ENCODE measurements around the gene UBE2J2. TPM values are rescaled to one million over a fixed set of nuclear protein-coding genes. Genes with fewer than 3 reads are reported as not detected.

Gene UBE2J2
- total and polyA plus RNA-seq, 2 donors (not counting 3 experiments of a cell fraction or from before 2014, with no cell fraction given): 60.7 to 80.7 TPM

DNA sequence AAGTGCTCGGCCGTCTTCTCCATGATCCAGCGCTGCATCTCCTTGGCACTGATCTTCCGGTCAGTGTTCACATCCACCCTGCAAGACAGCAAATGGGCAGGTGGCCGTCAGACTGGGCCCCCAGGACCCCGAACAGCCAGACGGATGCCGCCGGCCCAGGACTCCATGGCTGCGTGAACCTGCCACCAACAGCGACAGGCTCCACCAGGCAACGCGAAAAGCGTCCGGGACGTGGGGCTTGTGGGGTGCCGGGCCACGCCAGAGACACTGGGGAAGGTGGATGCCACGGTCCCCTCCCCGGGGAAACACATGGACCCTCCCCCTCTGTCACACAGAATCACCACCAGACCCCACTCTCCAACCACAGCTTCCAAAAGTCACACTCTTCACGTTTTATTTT lies 49.8 kb downstream of the UBE2J2 start:
- Histone ChIP-seq H3K27me3 (ENCODE audit: control insufficient read depth in 2 of 2, insufficient read depth in 2 of 2, low read length in 2 of 2) (no peaks in the 10 kb centered on the region), H3K4me1 (ENCODE audit: control insufficient read depth, extremely low read depth, insufficient read depth, low read length) (no peaks in the 10 kb centered on the region), H3K79me2 (ENCODE audit: control insufficient read depth, insufficient read depth, low read length) (peaks cover 34% of the 10 kb centered on the region), H3K4me3 (replicated peaks in 1 of 3; ENCODE audit: insufficient read depth in 1 of 3, low read depth in 1 of 3, low read length in 3 of 3) (no peak overlapping the region), H3K9me3 (replicated peaks; ENCODE audit: control insufficient read depth, insufficient read depth, low read length) (no peaks in the 10 kb centered on the region), H3K4me2 (ENCODE audit: insufficient read depth, low read length) (no peak overlapping the region), H2AFZ (ENCODE audit: low read depth, low read length) (no peak overlapping the region), H3K9ac (replicated peaks; ENCODE audit: extremely low read depth, insufficient read depth, low read length) (no peak overlapping the region), H4K20me1 (replicated peaks; ENCODE audit: control insufficient read depth, extremely low read depth, insufficient read depth, low read length) (no peaks in the 10 kb centered on the region), H3K36me3 (ENCODE audit: control insufficient read depth in 2 of 2, extremely low read depth in 1 of 2, insufficient read depth in 2 of 2, low read length in 2 of 2) (peaks cover 6 to 48% of the 10 kb centered on the region in 2 experiments), H3K27ac (ENCODE audit: insufficient read depth, low read depth, low read length) (no peak overlapping the region), H3K9me1 (replicated peaks; ENCODE audit: control insufficient read depth, extremely low read depth, insufficient read depth, low read length) (no peaks in the 10 kb centered on the region)
- CTCF ChIA-PET: no interaction called here
- TF ChIP-seq EZH2 (IDR thresholded peaks at IDR 0.05; ENCODE audit: borderline replicate concordance, low read depth, low read length, severe bottlenecking) (no peak), POLR2AphosphoS5 (IDR thresholded peaks at IDR 0.05; ENCODE audit: insufficient read depth, low read depth, low read length) (no peak), FOS (IDR thresholded peaks at IDR 0.05; ENCODE audit: borderline replicate concordance, insufficient read depth, low read length) (no peak), GATA2 (IDR thresholded peaks at IDR 0.05; ENCODE audit: insufficient read depth, insufficient read length, low read depth, low read length) (no peak), MYC (IDR thresholded peaks at IDR 0.05; ENCODE audit: low read depth, low read length) (no peak), JUN (IDR thresholded peaks at IDR 0.05; ENCODE audit: borderline replicate concordance, insufficient read depth, insufficient read length, low read depth) (no peak), POLR2A (IDR thresholded peaks at IDR 0.05; ENCODE audit: low read depth, low read length) (no peak)
- TF ChIP-seq, protein P1, sequence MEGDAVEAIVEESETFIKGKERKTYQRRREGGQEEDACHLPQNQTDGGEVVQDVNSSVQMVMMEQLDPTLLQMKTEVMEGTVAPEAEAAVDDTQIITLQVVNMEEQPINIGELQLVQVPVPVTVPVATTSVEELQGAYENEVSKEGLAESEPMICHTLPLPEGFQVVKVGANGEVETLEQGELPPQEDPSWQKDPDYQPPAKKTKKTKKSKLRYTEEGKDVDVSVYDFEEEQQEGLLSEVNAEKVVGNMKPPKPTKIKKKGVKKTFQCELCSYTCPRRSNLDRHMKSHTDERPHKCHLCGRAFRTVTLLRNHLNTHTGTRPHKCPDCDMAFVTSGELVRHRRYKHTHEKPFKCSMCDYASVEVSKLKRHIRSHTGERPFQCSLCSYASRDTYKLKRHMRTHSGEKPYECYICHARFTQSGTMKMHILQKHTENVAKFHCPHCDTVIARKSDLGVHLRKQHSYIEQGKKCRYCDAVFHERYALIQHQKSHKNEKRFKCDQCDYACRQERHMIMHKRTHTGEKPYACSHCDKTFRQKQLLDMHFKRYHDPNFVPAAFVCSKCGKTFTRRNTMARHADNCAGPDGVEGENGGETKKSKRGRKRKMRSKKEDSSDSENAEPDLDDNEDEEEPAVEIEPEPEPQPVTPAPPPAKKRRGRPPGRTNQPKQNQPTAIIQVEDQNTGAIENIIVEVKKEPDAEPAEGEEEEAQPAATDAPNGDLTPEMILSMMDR (IDR thresholded peaks at IDR 0.05; ENCODE audit: extremely low read depth in 1 of 2, insufficient read depth in 1 of 2, low read depth in 1 of 2, low read length in 2 of 2): no peak
- TF ChIP-seq, protein P2, sequence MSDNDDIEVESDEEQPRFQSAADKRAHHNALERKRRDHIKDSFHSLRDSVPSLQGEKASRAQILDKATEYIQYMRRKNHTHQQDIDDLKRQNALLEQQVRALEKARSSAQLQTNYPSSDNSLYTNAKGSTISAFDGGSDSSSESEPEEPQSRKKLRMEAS (IDR thresholded peaks at IDR 0.05; ENCODE audit: insufficient read depth, insufficient read length): no peak
- FAIRE-seq (no peak), DNase-seq (ENCODE audit: low read depth, low spot score) (no peak)
- intact Hi-C loops (cut with micrococcal nuclease) (no loop called here), dilution Hi-C loops (cut with MboI; ENCODE audit: extremely low pct_ligation_motif_present, low sequenced_read_pairs) (no loop called here)
- no TSS peak for BruUV-seq (replicated peaks)
- POLR2A ChIA-PET: no interaction called here
